Upper lobe of right lung (tissue), 1 donor: ENCODE measurements around the gene ZNF862. TPM values are rescaled to one million over a fixed set of nuclear protein-coding genes. Genes with fewer than 3 reads are reported as not detected.
"Not testable (repeated sequence)": the region's sequence is repeated elsewhere in the genome, so short reads cannot be mapped to it uniquely, and the experiment has no call there.

Experiments
- ATAC-seq: fragments of 200-7000 bp; cut with Tn5 transposase; one replicate; pipeline ENCODE4 v1.9.1; 2020; ENCODE audit warnings: mild to moderate bottlenecking, moderate library complexity
- DNase-seq: peaks from one replicate; pipeline ENCODE4 v3.0.0-alpha.2; 2020
- H3K27ac ChIP-seq: fragments of 200-600 bp; one replicate; pipeline ENCODE4 v1.8.0; 2022
- H3K27me3 ChIP-seq: fragments of 200-600 bp; one replicate; pipeline ENCODE4 v1.8.0; 2022; ENCODE audit warnings: mild to moderate bottlenecking
- H3K36me3 ChIP-seq: fragments of 200-600 bp; one replicate; pipeline ENCODE4 v1.8.0; 2022
- H3K4me1 ChIP-seq: fragments of 200-600 bp; one replicate; pipeline ENCODE4 v1.8.0; 2022
- H3K4me3 ChIP-seq: fragments of 200-600 bp; one replicate; pipeline ENCODE4 v1.8.0; 2022; ENCODE audit warnings: mild to moderate bottlenecking
- H3K9me3 ChIP-seq: fragments of 200-600 bp; one replicate; pipeline ENCODE4 v1.8.0; 2022
- intact Hi-C: fragments of 100-400 bp; cut with DNase I; formaldehyde crosslinking; loops from one replicate; pipeline ENCODE4 v1.11.0; 2022
- total RNA-seq: library from RNA; stranded (reverse); fragmentation: NEBNext Ultra II Directional; extraction: Animal tissue kit (Norgen Biotek cat#: 25700); gene quantifications from one replicate; pipeline ENCODE4 v1.2.1, GENCODE V29; 2021
- TF ChIP-seq, protein P1 (sequence below): fragments of 200-600 bp; IDR thresholded peaks from one replicate; pipeline ENCODE4 v1.8.0; 2022; ENCODE audit warnings: antibody characterized with exemption
- donor health status: DM: no; HTN: yes; CAD: no; lungs with severe emphysema.

ZNF862 gene
- total RNA-seq, 1 donor from 2014 or later: 14.6 TPM

DNA sequence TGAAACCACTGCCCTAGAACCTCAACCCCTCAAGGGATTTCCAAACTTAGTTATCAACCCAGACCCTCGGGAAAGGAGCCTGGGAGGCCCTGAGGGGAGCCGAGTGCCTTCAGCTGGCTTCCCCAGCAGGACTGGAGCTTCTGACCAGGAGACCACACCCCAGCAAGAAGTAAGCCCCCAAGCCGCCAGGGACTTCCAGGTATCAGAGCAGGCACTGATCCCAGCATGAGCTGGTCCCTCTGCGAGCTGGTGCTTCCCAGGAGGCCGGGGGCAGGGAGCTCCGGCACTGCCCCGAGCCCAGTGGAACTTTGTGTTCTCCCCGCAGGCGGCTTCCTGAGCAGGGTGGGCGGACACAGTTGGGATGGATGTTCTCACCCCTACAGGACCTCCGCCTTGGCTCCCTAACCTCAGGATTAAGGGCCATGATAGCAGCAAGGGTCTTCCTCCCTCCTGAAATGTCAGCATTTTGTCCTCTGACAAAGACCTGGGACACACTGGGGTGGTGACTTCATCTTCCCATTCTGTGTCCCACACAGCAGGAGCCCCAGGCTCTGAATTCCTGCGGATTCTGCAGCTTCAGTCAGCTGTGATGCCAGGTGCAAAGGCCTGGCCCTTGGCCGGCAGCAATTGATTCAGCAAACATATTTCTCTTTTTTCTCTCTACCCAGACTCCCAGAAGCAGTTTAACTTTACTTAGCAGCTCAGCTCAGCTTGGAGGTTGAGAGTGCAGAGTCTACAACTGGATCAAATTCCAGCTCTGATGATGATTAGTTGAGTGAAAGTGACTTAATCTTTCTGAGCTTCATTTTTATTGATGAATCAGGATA lies 47.2 kb downstream of the ZNF862 start:
- DNase-seq (no peak), ATAC-seq (no peak)
- TF ChIP-seq, protein P1, sequence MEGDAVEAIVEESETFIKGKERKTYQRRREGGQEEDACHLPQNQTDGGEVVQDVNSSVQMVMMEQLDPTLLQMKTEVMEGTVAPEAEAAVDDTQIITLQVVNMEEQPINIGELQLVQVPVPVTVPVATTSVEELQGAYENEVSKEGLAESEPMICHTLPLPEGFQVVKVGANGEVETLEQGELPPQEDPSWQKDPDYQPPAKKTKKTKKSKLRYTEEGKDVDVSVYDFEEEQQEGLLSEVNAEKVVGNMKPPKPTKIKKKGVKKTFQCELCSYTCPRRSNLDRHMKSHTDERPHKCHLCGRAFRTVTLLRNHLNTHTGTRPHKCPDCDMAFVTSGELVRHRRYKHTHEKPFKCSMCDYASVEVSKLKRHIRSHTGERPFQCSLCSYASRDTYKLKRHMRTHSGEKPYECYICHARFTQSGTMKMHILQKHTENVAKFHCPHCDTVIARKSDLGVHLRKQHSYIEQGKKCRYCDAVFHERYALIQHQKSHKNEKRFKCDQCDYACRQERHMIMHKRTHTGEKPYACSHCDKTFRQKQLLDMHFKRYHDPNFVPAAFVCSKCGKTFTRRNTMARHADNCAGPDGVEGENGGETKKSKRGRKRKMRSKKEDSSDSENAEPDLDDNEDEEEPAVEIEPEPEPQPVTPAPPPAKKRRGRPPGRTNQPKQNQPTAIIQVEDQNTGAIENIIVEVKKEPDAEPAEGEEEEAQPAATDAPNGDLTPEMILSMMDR: no peak
- intact Hi-C loops: no loop called here
- Histone ChIP-seq H3K4me3 (no peak overlapping the region), H3K27ac (no peak overlapping the region), H3K4me1 (peaks cover 6% of the 10 kb centered on the region), H3K27me3 (no peaks in the 10 kb centered on the region), H3K9me3 (no peaks in the 10 kb centered on the region), H3K36me3 (no peaks in the 10 kb centered on the region)

DNA sequence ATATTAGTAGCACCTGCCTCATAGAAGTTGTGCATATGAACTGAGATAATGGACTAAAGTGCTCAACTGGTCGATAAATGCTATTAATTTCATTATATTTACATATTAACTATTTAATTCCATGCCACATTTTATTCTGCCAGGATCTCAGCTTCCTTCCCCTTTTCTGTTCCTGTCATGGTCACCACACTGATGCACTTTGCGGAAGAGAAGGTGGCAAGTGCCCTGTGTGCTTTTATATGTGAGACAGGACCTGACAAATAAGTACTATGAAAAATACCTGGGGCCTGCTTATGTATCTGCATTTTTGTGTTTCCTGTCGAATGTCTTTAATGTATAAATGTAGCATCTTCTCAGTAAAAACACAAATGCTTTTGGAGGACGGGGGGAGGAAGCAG lies 47.8 kb downstream of the ZNF862 start:
- Histone ChIP-seq H3K9me3 (no peaks in the 10 kb centered on the region), H3K36me3 (no peaks in the 10 kb centered on the region), H3K4me1 (peaks cover 6% of the 10 kb centered on the region), H3K27ac (no peak overlapping the region), H3K27me3 (no peaks in the 10 kb centered on the region), H3K4me3 (no peak overlapping the region)
- intact Hi-C loops: no loop called here
- DNase-seq (no peak), ATAC-seq (no peak)
- TF ChIP-seq, protein P1: no peak

DNA sequence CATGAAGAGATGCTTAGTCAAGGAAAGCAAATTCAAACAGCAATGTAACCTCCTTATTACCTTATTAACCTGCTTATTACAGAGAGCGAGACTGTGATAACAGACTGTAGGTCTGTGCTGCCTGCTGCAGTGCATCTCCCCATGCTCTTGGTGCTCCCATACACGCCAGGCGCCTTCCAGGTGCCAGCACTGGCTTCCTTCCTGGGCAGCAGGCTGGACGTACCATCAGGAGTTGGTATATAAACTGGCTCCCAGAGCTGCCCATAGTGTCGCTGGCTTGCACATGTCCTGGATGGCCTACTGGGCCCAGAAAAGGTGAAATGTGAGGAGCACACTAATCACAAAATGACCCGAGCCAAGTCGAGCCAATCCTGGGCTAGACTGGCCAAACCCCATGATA lies 49.1 kb downstream of the ZNF862 start:
- Histone ChIP-seq H3K4me1 (peaks cover 6% of the 10 kb centered on the region), H3K27me3 (no peaks in the 10 kb centered on the region), H3K27ac (no peak overlapping the region), H3K9me3 (no peaks in the 10 kb centered on the region), H3K36me3 (no peaks in the 10 kb centered on the region), H3K4me3 (no peak overlapping the region)
- TF ChIP-seq, protein P1: no peak
- intact Hi-C loops: no loop called here
- ATAC-seq: no peak
- no peak for DNase-seq

DNA sequence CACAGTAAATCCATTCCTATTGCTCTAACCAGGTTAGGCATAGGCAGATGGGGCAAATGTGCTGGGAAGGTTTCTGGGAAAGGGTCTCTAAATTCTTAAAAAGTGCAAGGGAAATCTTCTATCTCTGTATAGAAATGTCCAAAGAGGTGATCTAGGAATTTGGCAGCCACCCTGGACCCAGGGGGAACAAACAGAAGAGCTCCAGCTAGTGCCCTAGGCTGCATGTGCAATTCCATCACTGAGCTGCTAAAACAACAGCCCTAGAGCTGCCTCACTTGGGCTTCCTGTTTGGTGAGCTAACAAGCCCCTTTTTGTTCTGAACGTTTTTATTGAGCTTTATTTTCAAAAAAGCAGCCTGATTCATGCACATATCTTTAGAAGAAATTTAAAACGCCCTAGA lies 52.5 kb downstream of the ZNF862 start:
- H3K9me3 ChIP-seq, H3K36me3 ChIP-seq, H3K4me3 ChIP-seq, ATAC-seq, H3K27ac ChIP-seq, intact Hi-C loops, DNase-seq, H3K4me1 ChIP-seq, H3K27me3 ChIP-seq: not testable (repeated sequence)

DNA sequence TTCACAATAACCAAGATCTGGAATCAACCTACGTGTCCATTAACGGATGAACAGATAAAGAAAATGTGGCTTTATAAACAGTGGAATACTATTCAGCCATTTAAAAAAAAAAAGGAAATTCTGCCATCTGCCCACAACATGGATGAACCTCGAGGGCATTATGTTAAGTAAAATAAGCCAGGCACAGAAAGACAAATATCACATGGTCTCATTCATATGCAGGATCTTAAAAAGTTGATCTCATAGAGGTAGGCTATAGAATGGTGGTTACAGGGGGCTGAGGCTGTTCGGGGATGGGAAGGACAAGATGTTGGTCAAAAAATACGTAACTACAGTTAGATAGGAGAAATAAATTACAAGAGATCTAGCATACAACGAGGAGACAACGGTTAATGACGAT lies 56.8 kb downstream of the ZNF862 start:
- ATAC-seq, H3K36me3 ChIP-seq, DNase-seq, H3K27ac ChIP-seq, H3K4me3 ChIP-seq, H3K27me3 ChIP-seq, intact Hi-C loops, H3K4me1 ChIP-seq, H3K9me3 ChIP-seq: not testable (repeated sequence)

DNA sequence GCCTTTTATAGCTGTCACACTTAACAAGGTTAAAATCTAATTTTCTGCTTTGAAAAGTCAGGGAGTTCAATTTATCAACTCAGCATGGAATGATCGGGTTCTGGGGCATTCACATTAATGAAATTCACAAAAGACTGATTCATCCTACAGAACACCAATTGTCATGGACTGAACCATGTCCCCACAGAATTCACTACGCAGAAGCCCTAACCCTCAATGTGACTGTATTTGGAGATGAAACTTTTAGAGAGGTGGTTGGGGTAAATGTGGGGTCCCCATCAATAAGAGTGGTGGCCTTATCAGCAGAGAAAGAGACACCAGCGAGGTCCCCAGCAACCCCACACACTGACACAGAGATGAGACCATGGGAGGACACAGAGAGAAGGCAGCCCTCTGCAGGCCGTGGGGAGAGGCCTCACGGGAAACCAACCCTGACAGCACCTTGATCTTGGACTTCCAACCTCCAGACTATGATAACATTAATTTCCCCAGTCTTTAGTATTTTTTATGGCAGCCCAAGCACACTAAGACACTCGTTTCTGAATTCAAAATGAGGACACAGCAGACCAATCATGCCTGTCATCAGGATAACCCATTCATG lies 69.7 kb downstream of the ZNF862 start:
- H3K27ac ChIP-seq, ATAC-seq, H3K4me3 ChIP-seq, intact Hi-C loops, H3K4me1 ChIP-seq, H3K27me3 ChIP-seq, H3K36me3 ChIP-seq, DNase-seq, H3K9me3 ChIP-seq: not testable (repeated sequence)

DNA sequence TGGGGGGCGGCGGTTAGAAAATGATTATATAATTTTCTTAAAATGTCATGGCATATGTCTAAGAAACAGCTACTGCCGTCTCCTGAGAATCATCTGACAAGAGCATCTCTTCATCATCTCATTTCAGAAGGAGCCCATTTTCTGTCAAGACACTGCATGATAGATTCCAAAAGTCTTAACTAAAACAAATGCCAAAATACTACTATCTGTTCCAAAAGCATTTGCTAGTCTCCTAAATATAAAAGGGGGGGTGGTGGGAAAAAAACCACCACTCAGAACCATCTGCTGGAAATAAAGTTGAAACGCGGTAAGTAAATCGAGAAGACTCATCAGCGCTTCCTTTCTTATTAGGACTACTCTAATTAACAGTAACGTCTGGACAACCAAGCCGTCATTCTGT lies 72.0 kb downstream of the ZNF862 start:
- H3K4me3 ChIP-seq, H3K9me3 ChIP-seq, ATAC-seq, DNase-seq, H3K36me3 ChIP-seq, intact Hi-C loops, H3K27me3 ChIP-seq, H3K27ac ChIP-seq, H3K4me1 ChIP-seq: not testable (repeated sequence)

DNA sequence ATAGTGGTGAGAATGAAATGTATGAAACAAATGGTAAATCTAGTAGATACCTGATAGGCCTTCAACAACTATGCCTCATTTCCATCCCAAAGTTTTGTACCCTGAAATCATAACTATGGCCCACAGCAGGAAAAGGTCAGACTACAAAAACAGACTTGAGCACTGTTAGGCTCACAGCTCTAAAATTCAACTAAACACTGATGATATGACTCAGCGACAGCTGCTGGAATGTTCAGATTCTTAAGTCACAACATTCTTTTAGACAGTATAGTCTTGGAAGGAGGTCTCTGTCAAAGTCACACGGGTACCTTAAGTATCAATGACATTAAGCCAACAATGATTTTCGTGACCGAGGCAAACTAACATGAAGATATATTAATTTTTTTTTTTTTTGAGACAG lies 74.0 kb downstream of the ZNF862 start:
- H3K4me3 ChIP-seq, H3K27me3 ChIP-seq, H3K27ac ChIP-seq, H3K4me1 ChIP-seq, H3K36me3 ChIP-seq, H3K9me3 ChIP-seq, ATAC-seq, DNase-seq, intact Hi-C loops: not testable (repeated sequence)

Other genes starting within 250 kb of the ZNF862 start
- 35.3 TPM for gene ZNF467, start 64.8 kb upstream of the ZNF862 start, total RNA-seq
- gene ATP6V0E2, start 35.6 kb downstream of the ZNF862 start, total RNA-seq: 19.6 TPM